A549 (cell line): ENCODE results near the gene PLA2G10.
"Not testable (repeated sequence)": the region's sequence is repeated elsewhere in the genome, so short reads cannot be mapped to it uniquely, and the experiment has no call there.

Experiments used
- ELK1 ChIP-seq: fragments of 150-350 bp; IDR thresholded peaks from 2 replicates; pipeline ENCODE4 v1.6.1; 2014; ENCODE audit warnings: low read depth, mild to moderate bottlenecking, low read length
- EP300 ChIP-seq, 2 experiments: fragments of >200 bp; sonication (Bioruptor Twin); formaldehyde crosslinking; IDR thresholded peaks; 2 replicates in 1 of 2; 3 replicates in 1 of 2; pipeline ENCODE4 v1.6.1; 2016 to 2017
- ESRRA ChIP-seq: fragments of 150-350 bp; IDR thresholded peaks from 2 replicates; pipeline ENCODE4 v1.6.1; 2014; ENCODE audit warnings: mild to moderate bottlenecking, low read length, borderline replicate concordance
- JUN ChIP-seq, 2 experiments: fragments of >200 bp; sonication (Bioruptor Twin); formaldehyde crosslinking; IDR thresholded peaks; 2 replicates in 1 of 2; 3 replicates in 1 of 2; pipeline ENCODE4 v1.6.1; 2016 to 2017
- NPAS2 ChIP-seq: fragments of 250-450 bp; sonication (Bioruptor Pico); IDR thresholded peaks from 2 replicates; pipeline ENCODE4 v1.8.0; 2022; ENCODE audit warnings: mild to moderate bottlenecking, moderate library complexity, borderline replicate concordance
- POLR2A ChIP-seq: IDR thresholded peaks from 2 replicates; pipeline ENCODE4 v1.6.1; 2012; ENCODE audit warnings: mild to moderate bottlenecking, low read length
- RAD21 ChIP-seq, 2 experiments: fragments of >200 bp in 1 of 2; sonication (Bioruptor Twin) in 1 of 2; formaldehyde crosslinking in 1 of 2; IDR thresholded peaks in 1 of 2; conservative IDR thresholded peaks in 1 of 2; 2 replicates in 1 of 2; 3 replicates in 1 of 2; pipeline ENCODE4 v1.6.1; 2012 to 2018; ENCODE audit warnings: inconsistent platforms in 1 of 2
- ZNF302 ChIP-seq: fragments of 250-450 bp; sonication (Bioruptor Pico); IDR thresholded peaks from 2 replicates; pipeline ENCODE4 v1.9.0; 2021; ENCODE audit warnings: inconsistent platforms, mild to moderate bottlenecking, moderate library complexity
- TF ChIP-seq, protein P1 (sequence below): fragments of >200 bp; sonication (Bioruptor Twin); formaldehyde crosslinking; IDR thresholded peaks from 3 replicates; pipeline ENCODE4 v1.5.1; 2016
- TF ChIP-seq, protein P2 (sequence below): fragments of >200 bp; sonication (Bioruptor Twin); formaldehyde crosslinking; IDR thresholded peaks from 3 replicates; pipeline ENCODE4 v1.6.1; 2016

DNA sequence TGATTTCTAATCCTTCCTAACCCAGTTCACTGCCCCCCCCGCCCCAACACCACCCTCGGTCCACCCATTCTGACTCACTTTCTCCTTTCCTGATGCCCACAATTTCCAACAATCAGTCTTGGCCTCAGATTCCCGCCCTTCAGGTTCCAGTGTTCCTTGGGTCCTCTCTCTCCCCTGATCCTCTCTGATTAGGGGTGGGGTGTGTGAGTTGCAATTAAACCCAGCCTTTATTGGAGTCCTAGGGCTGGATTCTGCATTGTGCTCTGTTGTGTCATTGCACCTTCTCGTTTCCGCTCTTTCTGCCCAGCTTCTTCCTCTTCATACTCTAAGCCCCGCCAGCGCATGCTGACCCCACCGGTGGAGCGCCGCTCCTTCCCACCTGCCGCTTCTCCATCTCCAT lies 8.6 kb upstream of the PLA2G10 start:
- TF ChIP-seq, protein P1, sequence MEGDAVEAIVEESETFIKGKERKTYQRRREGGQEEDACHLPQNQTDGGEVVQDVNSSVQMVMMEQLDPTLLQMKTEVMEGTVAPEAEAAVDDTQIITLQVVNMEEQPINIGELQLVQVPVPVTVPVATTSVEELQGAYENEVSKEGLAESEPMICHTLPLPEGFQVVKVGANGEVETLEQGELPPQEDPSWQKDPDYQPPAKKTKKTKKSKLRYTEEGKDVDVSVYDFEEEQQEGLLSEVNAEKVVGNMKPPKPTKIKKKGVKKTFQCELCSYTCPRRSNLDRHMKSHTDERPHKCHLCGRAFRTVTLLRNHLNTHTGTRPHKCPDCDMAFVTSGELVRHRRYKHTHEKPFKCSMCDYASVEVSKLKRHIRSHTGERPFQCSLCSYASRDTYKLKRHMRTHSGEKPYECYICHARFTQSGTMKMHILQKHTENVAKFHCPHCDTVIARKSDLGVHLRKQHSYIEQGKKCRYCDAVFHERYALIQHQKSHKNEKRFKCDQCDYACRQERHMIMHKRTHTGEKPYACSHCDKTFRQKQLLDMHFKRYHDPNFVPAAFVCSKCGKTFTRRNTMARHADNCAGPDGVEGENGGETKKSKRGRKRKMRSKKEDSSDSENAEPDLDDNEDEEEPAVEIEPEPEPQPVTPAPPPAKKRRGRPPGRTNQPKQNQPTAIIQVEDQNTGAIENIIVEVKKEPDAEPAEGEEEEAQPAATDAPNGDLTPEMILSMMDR, result not testable (repeated sequence)
- TF ChIP-seq POLR2A; ZNF302 (CRISPR knock-in tag); JUN (IDR thresholded peaks at IDR 0.05); EP300 (IDR thresholded peaks at IDR 0.05); ELK1; ESRRA; NPAS2; RAD21 (conservative IDR thresholded peaks at IDR 0.05 in 1 of 2, IDR thresholded peaks at IDR 0.05 in 1 of 2): not testable (repeated sequence)
- TF ChIP-seq, protein P2, sequence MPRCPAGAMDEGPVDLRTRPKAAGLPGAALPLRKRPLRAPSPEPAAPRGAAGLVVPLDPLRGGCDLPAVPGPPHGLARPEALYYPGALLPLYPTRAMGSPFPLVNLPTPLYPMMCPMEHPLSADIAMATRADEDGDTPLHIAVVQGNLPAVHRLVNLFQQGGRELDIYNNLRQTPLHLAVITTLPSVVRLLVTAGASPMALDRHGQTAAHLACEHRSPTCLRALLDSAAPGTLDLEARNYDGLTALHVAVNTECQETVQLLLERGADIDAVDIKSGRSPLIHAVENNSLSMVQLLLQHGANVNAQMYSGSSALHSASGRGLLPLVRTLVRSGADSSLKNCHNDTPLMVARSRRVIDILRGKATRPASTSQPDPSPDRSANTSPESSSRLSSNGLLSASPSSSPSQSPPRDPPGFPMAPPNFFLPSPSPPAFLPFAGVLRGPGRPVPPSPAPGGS, result not testable (repeated sequence)
